GM10248 (cell line): ENCODE data around the gene PCNX2.

Source experiments
- CTCF ChIA-PET: fragments of 300-600 bp; sonication (Branson Sonifier 250); formaldehyde crosslinking; extraction: SDS; loops from one replicate; lab custom pipeline; 2021; ENCODE audit warnings: antibody characterized with exemption; lab: Yijun Ruan, JAX
- POLR2A ChIA-PET: fragments of 350-650 bp; sonication (Branson Sonifier 250); formaldehyde crosslinking; extraction: SDS; loops from one replicate; lab custom pipeline; 2020; ENCODE audit warnings: antibody characterized with exemption; lab: Yijun Ruan, JAX
- DNase-seq: peaks from one replicate; pipeline ENCODE4 v3.0.0; 2012; ENCODE audit errors: extremely low spot score
- TF ChIP-seq, protein P1 (sequence below): IDR thresholded peaks from 2 replicates; pipeline ENCODE4 v1.5.1; 2012; ENCODE audit warnings: mild to moderate bottlenecking, low read depth; ENCODE audit errors: extremely low read depth, missing control alignments, control extremely low read depth

Gene PCNX2

DNA sequence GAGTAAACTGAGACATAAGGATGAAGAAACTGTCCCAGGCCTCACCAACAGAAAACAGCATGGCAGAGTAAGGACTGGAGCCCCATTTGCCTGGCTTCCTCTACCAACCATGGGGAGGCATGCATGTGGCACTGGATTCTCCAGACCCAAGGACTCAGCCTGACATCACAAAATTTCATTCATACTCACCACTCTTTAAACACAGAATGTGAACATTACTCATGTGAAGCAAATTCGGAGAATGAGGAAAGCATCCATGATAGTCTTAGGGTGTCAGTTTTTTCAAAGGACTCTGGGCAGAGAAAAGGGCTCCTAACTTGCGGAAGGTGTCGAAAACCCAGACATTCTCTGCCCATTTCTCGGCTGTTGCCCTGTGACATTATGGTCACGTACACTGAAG is 83.9 kb downstream of the PCNX2 start:
- ChIA-PET POLR2A (no interaction called here), CTCF (interaction anchor here (1.0 kb wide), 1 partner anchor 12 kb away, joined by 4 read pairs; no protein-coding TSS in a partner anchor)
- TF ChIP-seq, protein P1, sequence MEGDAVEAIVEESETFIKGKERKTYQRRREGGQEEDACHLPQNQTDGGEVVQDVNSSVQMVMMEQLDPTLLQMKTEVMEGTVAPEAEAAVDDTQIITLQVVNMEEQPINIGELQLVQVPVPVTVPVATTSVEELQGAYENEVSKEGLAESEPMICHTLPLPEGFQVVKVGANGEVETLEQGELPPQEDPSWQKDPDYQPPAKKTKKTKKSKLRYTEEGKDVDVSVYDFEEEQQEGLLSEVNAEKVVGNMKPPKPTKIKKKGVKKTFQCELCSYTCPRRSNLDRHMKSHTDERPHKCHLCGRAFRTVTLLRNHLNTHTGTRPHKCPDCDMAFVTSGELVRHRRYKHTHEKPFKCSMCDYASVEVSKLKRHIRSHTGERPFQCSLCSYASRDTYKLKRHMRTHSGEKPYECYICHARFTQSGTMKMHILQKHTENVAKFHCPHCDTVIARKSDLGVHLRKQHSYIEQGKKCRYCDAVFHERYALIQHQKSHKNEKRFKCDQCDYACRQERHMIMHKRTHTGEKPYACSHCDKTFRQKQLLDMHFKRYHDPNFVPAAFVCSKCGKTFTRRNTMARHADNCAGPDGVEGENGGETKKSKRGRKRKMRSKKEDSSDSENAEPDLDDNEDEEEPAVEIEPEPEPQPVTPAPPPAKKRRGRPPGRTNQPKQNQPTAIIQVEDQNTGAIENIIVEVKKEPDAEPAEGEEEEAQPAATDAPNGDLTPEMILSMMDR, result no peak
- no peak for DNase-seq

DNA sequence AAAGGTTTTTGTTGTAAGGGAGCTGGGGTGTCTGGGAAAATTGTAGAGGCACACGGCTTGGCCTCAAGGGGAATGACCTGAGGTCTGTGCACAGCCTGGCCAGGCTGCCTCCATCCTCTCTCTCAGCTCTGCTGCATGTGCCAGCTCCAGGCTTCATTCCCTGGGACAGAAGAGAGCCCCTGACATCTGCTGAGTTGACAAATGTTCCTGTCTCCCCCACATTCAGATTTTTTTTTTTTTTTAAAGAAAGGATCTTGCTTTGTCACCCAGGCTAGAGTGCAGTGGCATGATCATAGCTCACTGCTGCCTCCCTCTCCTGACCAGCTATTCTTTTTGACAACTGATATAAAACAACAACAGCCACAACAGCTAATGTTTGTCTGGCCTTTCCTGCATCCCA is 84.4 kb downstream of the PCNX2 start:
- POLR2A ChIA-PET, result no interaction called here
- no peak for DNase-seq
- TF ChIP-seq, protein P1, result no peak
- CTCF ChIA-PET, result interaction anchor here (1.0 kb wide), 1 partner anchor 12 kb away, joined by 4 read pairs; no protein-coding TSS in a partner anchor

DNA sequence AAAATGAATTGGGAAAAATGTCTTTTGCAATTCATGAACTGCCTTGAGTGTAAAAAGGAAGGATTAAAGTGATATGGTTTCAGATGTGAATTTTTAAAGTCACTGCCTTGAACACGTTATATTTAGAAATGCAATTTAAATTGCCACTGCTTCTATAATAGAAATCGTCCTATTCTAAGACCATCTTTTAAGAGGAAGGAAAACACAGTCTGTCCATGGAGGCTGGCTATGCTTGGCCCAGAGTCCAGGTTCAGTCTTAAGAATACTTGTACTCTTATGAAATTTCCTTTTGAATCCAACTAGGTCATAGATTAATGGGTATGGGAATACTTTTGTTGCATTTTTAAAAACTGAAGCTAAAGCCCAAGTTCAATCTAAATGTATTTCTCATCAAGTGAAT is 86.0 kb downstream of the PCNX2 start:
- DNase-seq, result no peak
- ChIA-PET CTCF (no interaction called here), POLR2A (no interaction called here)
- TF ChIP-seq, protein P1, result no peak

DNA sequence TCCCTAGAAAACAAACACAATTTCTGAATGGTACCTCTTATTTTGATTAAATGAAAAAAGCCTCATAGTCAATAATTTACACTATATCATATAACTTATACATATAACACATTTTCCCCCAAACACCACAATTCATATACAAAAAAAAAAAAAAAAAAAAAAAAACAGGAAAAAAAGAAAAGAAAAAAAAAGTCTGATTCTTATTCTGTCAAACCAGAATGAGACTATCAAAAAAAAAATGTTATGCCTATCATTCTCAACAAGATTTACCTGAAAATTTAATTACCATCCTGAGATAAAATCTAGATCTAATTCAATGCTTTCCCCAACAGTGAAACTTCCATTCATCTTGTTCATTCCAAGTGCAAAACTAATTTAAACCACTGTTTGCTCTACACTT is 86.8 kb downstream of the PCNX2 start:
- POLR2A ChIA-PET, result no interaction called here
- TF ChIP-seq, protein P1, result no peak
- CTCF ChIA-PET, result no interaction called here
- DNase-seq, result no peak

DNA sequence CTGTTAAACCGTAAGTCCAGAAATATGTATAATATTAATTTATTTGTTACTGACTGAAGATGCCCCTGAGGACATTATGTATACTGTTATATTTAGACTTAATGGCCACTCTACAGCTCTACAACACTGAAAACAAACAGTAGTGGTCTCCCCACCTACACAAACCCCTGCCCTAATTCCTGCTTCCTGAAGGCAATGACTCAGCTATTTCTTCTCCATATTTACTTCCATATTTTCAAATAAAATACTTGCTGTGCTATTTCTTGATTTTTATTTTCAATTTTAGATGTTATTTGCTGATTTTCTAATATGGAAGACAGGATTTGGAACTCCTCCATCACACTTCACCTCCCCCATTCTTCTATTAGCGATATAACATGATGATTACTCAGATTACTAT is 97.6 kb downstream of the PCNX2 start:
- no peak for DNase-seq
- TF ChIP-seq, protein P1, result no peak
- CTCF ChIA-PET, result no interaction called here
- POLR2A ChIA-PET, result no interaction called here

DNA sequence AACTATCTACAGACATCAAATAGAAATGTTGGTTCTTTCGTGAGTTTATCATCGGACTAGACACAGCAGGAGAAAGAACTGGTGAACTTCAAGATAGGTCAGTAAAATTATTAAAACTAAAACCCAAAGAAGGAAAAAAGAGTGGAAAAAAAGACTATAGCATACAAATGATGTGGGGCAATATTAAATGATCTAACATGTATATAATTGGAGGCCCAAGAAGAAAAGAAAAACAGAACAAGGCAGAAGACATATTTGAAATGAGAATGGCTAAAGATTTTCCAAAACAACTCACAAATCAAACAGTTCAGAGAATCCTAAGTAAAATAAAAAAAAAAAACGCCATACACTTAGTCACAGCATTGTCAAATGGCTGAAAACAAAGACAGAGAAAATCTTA is 101.8 kb downstream of the PCNX2 start:
- TF ChIP-seq, protein P1, result no peak
- CTCF ChIA-PET, result interaction anchor here (1.3 kb wide), 1 partner anchor 11 kb away, joined by 3 read pairs; no protein-coding TSS in a partner anchor
- POLR2A ChIA-PET, result no interaction called here
- DNase-seq, result no peak
